MM.1S (cell line): ENCODE data around the gene TARP.

Experiments used
- EZH2 ChIP-seq: fragments of 300-600 bp; sonication (generic); optimal IDR thresholded peaks from 2 replicates; pipeline ENCODE3; 2017; ENCODE audit warnings: low read depth, mild to moderate bottlenecking, antibody characterized with exemption, low read length, mixed read lengths
- EZH2phosphoT487 ChIP-seq: fragments of 300-600 bp; sonication (generic); IDR thresholded peaks from 2 replicates; pipeline ENCODE4 v1.6.1; 2018; ENCODE audit warnings: antibody characterized with exemption, low read length
- TF ChIP-seq, protein P1 (sequence below): fragments of 300-600 bp; sonication (generic); IDR thresholded peaks from 2 replicates; pipeline ENCODE4 v1.5.1; 2016; ENCODE audit warnings: antibody characterized with exemption, low read length, mixed read lengths

DNA sequence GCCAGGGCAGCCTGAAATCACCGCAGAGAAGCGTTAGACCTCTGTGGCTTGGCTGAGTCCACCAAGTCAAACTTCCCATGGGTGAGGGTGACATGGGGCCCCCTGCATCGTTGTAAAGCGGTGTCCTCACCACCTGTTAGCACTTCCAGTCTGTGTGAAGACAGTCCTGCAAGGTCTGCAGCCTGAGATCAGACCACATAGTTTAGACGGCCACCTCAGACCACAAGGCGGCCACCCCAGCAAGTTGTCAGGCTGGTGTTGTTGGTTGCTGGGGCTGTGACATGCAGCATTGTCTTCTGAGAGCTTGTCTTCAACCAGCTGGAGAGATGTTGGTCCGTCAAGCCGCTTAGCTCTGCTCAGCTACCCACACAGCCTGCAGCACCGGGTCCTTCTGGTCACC, 44.1 kb upstream of the TARP start:
- TF ChIP-seq, protein P1, sequence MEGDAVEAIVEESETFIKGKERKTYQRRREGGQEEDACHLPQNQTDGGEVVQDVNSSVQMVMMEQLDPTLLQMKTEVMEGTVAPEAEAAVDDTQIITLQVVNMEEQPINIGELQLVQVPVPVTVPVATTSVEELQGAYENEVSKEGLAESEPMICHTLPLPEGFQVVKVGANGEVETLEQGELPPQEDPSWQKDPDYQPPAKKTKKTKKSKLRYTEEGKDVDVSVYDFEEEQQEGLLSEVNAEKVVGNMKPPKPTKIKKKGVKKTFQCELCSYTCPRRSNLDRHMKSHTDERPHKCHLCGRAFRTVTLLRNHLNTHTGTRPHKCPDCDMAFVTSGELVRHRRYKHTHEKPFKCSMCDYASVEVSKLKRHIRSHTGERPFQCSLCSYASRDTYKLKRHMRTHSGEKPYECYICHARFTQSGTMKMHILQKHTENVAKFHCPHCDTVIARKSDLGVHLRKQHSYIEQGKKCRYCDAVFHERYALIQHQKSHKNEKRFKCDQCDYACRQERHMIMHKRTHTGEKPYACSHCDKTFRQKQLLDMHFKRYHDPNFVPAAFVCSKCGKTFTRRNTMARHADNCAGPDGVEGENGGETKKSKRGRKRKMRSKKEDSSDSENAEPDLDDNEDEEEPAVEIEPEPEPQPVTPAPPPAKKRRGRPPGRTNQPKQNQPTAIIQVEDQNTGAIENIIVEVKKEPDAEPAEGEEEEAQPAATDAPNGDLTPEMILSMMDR = no peak
- TF ChIP-seq EZH2 (no peak), EZH2phosphoT487 (no peak)
